Gastroesophageal sphincter (tissue), 4 donors: ENCODE measurements around the gene TNFRSF11A. TPM values are rescaled to one million over a fixed set of nuclear protein-coding genes. Genes with fewer than 3 reads are reported as not detected.

Experiments
- ATAC-seq: fragments of 150-250 bp; one replicate; pipeline ENCODE4 v1.9.1; 2016; ENCODE audit warnings: mild to moderate bottlenecking, moderate library complexity
- H3K27ac ChIP-seq, 4 donors: fragments of 200-600 bp; sonication (generic) in 3 of 4; 1 replicate in 3 of 4; 2 replicates in 1 of 4; pipeline ENCODE4 v1.5.1; 2016 to 2019
- H3K27me3 ChIP-seq: fragments of 200-600 bp; sonication (generic); one replicate; pipeline ENCODE4 v1.5.1; 2019
- H3K36me3 ChIP-seq, 2 donors: fragments of 200-600 bp; sonication (generic); one replicate each; pipeline ENCODE4 v1.5.1; 2019; ENCODE audit warnings: control low read depth in 1 of 2
- H3K4me1 ChIP-seq, 3 donors: fragments of 200-600 bp; sonication (generic); 1 replicate in 2 of 3; 2 replicates in 1 of 3; pipeline ENCODE4 v1.5.1; 2016 to 2019; ENCODE audit warnings: control low read depth in 2 of 3
- H3K4me3 ChIP-seq, 2 donors: fragments of 200-600 bp; sonication (generic); one replicate each; pipeline ENCODE4 v1.5.1; 2019; ENCODE audit warnings: mild to moderate bottlenecking in 1 of 2, moderate library complexity in 1 of 2
- H3K9me3 ChIP-seq, 3 donors: fragments of 200-600 bp; sonication (generic); one replicate each; pipeline ENCODE4 v1.5.1; 2017 to 2019; ENCODE audit warnings: control low read depth in 2 of 3
- EP300 ChIP-seq: sonication (generic); formaldehyde crosslinking; IDR thresholded peaks from one replicate; pipeline ENCODE4 v1.6.1; 2017; ENCODE audit warnings: antibody characterized with exemption, mild to moderate bottlenecking
- POLR2A ChIP-seq, 2 donors: fragments of 450-650 bp; IDR thresholded peaks; one replicate each; pipeline ENCODE4 v1.6.1; 2017; ENCODE audit warnings: antibody characterized with exemption in 2 of 2, mild to moderate bottlenecking in 2 of 2, moderate library complexity in 1 of 2
- POLR2AphosphoS5 ChIP-seq: sonication (generic); formaldehyde crosslinking; IDR thresholded peaks from one replicate; pipeline ENCODE4 v1.6.1; 2017; ENCODE audit warnings: antibody characterized with exemption
- WGBS, 2 donors: methylation state at CpG; one replicate each; pipeline ENCODE4 v1.1.5; 2018; ENCODE audit warnings: low coverage in 1 of 2; 5-methylcytosine and 5-hydroxymethylcytosine counted together
- total RNA-seq, 4 donors: library from RNA; depleted of rRNA; stranded (reverse); fragments of >200 nt; gene quantifications; one replicate each; pipeline ENCODE4 v1.1.0, GENCODE V29; 2016
- TF ChIP-seq, protein P1 (sequence below), 4 experiments: fragments of 200-600 bp in 2 of 4; fragments of 450-650 bp in 2 of 4; sonication (generic) in 1 of 4; IDR thresholded peaks; one replicate each; pipeline ENCODE4 v1.5.1; 2017 to 2019; ENCODE audit warnings: antibody characterized with exemption in 4 of 4, mild to moderate bottlenecking in 2 of 4, moderate library complexity in 2 of 4

TNFRSF11A gene
- total RNA-seq, 4 donors from 2014 or later = 0.31 to 7.5 (median 1.4) TPM

GRCh38 chr18:62400916-62401315 lies 75.8 kb downstream of the TNFRSF11A start:
- no peaks in the 10 kb centered on the region for H3K27me3 ChIP-seq
- H3K36me3 ChIP-seq = no peaks in the 10 kb centered on the region
- no peak overlapping the region for H3K4me3 ChIP-seq
- H3K27ac ChIP-seq = no peak overlapping the region
- TF ChIP-seq POLR2AphosphoS5 (no peak), EP300 (no peak), POLR2A (IDR thresholded peaks at IDR 0.05) (no peak)
- TF ChIP-seq, protein P1, sequence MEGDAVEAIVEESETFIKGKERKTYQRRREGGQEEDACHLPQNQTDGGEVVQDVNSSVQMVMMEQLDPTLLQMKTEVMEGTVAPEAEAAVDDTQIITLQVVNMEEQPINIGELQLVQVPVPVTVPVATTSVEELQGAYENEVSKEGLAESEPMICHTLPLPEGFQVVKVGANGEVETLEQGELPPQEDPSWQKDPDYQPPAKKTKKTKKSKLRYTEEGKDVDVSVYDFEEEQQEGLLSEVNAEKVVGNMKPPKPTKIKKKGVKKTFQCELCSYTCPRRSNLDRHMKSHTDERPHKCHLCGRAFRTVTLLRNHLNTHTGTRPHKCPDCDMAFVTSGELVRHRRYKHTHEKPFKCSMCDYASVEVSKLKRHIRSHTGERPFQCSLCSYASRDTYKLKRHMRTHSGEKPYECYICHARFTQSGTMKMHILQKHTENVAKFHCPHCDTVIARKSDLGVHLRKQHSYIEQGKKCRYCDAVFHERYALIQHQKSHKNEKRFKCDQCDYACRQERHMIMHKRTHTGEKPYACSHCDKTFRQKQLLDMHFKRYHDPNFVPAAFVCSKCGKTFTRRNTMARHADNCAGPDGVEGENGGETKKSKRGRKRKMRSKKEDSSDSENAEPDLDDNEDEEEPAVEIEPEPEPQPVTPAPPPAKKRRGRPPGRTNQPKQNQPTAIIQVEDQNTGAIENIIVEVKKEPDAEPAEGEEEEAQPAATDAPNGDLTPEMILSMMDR (IDR thresholded peaks at IDR 0.05) = no peak
- 43 to 93% methylated on average over 3 of the region's 3 CpGs for WGBS, 2 donors
- no peak for ATAC-seq
- no peaks in the 10 kb centered on the region for H3K9me3 ChIP-seq
- H3K4me1 ChIP-seq = no peaks in the 10 kb centered on the region

- Histone ChIP-seq H3K4me1 (no peaks in the 10 kb centered on the region), H3K4me3 (no peak overlapping the region), H3K9me3 (no peaks in the 10 kb centered on the region), H3K27ac (no peak overlapping the region), H3K27me3 (no peaks in the 10 kb centered on the region), H3K36me3 (no peaks in the 10 kb centered on the region)
- TF ChIP-seq, protein P1 (IDR thresholded peaks at IDR 0.05) = no peak
- 89 to 93% methylated on average over 4 to 5 of the region's 6 CpGs for WGBS, 2 donors
- ATAC-seq = no peak
These were observed 77.3 kb downstream of the TNFRSF11A start for GRCh38 chr18:62402342-62402948.

DNA sequence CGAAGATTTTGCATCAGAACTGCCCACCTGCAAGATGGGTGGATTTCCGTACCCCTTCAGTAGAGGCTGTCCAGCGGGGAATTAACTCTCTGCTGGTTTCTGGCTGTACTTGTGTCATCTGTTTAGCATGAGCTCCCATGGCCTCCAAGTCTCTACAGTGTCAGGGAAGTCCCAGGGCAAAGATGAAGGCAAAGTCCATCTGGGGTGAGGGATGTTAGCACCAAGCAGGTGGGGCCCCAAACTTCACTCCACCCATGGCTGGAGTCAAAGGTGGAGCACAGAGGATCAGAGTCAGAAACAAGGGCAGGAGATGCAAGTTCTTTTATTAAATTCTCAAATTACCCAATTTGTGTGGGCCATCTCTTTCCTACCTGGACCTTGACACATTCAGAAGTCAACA lies 78.0 kb downstream of the TNFRSF11A start:
- Histone ChIP-seq H3K4me1 (no peaks in the 10 kb centered on the region), H3K27me3 (no peaks in the 10 kb centered on the region), H3K4me3 (no peak overlapping the region), H3K36me3 (no peaks in the 10 kb centered on the region), H3K9me3 (no peaks in the 10 kb centered on the region), H3K27ac (no peak overlapping the region)
- TF ChIP-seq POLR2A (IDR thresholded peaks at IDR 0.05) (no peak), POLR2AphosphoS5 (no peak), EP300 (no peak)
- TF ChIP-seq, protein P1 (IDR thresholded peaks at IDR 0.05) = no peak
- no peak for ATAC-seq
- WGBS, 2 donors = 90% methylated on average over 2 of the region's 3 CpGs; no CpG with 5 or more reads in 1 of the 2 donors

DNA sequence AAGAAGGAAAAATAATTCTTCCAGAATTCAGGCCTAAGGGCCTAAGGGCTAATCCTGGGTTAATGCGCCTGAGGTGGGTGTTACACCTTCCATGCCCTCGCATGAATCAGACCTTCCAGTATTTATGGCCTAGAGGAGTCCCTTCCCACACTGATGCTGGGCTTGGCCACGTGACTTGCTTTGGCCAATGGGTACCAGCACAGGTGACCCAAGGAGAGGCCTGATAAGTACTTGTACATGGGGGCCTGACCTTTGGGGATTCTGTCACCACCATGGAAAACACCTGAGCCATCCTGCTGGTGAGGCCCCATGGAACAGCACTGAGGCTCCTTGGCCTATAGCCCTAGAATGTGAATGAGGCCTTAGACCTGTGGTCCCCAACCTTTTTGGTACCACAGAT lies 79.8 kb downstream of the TNFRSF11A start:
- Histone ChIP-seq H3K36me3 (no peaks in the 10 kb centered on the region), H3K4me1 (no peaks in the 10 kb centered on the region), H3K27ac (no peak overlapping the region), H3K4me3 (no peak overlapping the region), H3K9me3 (no peaks in the 10 kb centered on the region), H3K27me3 (peaks cover under 1% of the 10 kb centered on the region)
- TF ChIP-seq POLR2AphosphoS5 = no peak
- TF ChIP-seq, protein P1 (IDR thresholded peaks at IDR 0.05) = no peak
- no peak for TF ChIP-seq POLR2A (IDR thresholded peaks at IDR 0.05)
- TF ChIP-seq EP300 = no peak
- ATAC-seq = no peak
- WGBS, 2 donors = 77% methylated on average over 3 of the region's 3 CpGs; no CpG with 5 or more reads in 1 of the 2 donors

- Histone ChIP-seq H3K4me3 (no peak overlapping the region), H3K4me1 (no peaks in the 10 kb centered on the region), H3K36me3 (no peaks in the 10 kb centered on the region), H3K27me3 (peaks cover 10% of the 10 kb centered on the region), H3K27ac (no peak overlapping the region), H3K9me3 (no peaks in the 10 kb centered on the region)
- ATAC-seq = no peak
- 83% methylated on average over 10 of the region's 10 CpGs for WGBS, 2 donors
- TF ChIP-seq, protein P1 (IDR thresholded peaks at IDR 0.05) = no peak
- no peak for TF ChIP-seq POLR2A (IDR thresholded peaks at IDR 0.05)
- no peak for TF ChIP-seq EP300
- no peak for TF ChIP-seq POLR2AphosphoS5
These were observed 82.5 kb downstream of the TNFRSF11A start for GRCh38 chr18:62407660-62408059.
